SH-SY5Y (cell line): ENCODE data around the gene CD83.

Experiments used
- GATA2 ChIP-seq: IDR thresholded peaks from 2 replicates; pipeline ENCODE4 v1.6.1; 2011; ENCODE audit warnings: mild to moderate bottlenecking, low read depth, low read length
- GATA3 ChIP-seq: IDR thresholded peaks from 2 replicates; pipeline ENCODE4 v1.6.1; 2011; ENCODE audit warnings: low read depth, mild to moderate bottlenecking, low read length, moderate library complexity

- TF ChIP-seq GATA2 = no peak
- TF ChIP-seq GATA3 = no peak
Measured at GRCh38 chr6:14092838-14093789, 24.5 kb upstream of the CD83 start.
